Measurements from ENCODE around the gene ZSCAN22.

DNA sequence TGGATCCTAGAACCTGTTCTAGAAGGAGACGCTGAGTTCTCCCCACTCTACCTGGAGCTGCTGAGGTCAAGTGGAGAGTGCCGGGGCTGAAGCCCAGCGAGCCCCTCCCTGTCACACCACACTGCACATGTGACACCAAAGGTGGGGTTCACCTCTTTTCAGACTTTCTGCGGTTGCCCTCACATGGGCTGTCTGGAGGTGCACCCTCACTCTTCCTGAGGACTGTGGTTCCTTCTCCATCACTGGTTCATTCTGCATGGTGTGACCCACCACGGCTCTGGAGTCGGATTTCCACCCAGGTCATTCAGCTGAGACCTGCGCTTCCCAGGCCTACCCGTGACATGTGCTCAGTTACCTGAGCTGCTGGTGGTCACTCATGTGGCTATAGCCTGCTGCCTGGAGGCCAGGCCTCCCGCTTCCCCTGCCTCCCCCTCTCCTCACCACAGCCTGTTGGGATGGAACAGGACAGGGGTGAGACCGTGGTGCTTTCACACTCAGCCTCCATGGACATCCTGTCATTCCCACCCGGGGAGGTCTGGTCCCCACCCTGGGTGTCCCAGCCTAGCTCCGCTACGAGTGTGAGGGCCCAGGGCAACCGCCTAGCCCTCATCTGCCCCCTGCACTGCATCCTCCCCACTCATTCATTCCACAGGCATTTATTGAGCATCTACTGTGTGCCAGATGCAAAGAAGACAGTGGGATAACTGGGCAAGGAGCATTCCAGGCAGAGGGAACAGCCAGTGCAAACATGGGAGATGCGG, 27.1 kb downstream of the ZSCAN22 start:
- TF ChIP-seq, protein P1, sequence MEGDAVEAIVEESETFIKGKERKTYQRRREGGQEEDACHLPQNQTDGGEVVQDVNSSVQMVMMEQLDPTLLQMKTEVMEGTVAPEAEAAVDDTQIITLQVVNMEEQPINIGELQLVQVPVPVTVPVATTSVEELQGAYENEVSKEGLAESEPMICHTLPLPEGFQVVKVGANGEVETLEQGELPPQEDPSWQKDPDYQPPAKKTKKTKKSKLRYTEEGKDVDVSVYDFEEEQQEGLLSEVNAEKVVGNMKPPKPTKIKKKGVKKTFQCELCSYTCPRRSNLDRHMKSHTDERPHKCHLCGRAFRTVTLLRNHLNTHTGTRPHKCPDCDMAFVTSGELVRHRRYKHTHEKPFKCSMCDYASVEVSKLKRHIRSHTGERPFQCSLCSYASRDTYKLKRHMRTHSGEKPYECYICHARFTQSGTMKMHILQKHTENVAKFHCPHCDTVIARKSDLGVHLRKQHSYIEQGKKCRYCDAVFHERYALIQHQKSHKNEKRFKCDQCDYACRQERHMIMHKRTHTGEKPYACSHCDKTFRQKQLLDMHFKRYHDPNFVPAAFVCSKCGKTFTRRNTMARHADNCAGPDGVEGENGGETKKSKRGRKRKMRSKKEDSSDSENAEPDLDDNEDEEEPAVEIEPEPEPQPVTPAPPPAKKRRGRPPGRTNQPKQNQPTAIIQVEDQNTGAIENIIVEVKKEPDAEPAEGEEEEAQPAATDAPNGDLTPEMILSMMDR (IDR thresholded peaks at IDR 0.05; ENCODE audit: extremely low read depth in 1 of 2, insufficient read depth in 1 of 2, low read depth in 1 of 2, low read length in 2 of 2) = no peak
- TF ChIP-seq POLR2A (IDR thresholded peaks at IDR 0.05; ENCODE audit: low read depth, low read length) = no peak
- TF ChIP-seq POLR2AphosphoS5 (IDR thresholded peaks at IDR 0.05; ENCODE audit: insufficient read depth, low read depth, low read length) = no peak
- TF ChIP-seq MAX (IDR thresholded peaks at IDR 0.05; ENCODE audit: insufficient read depth, insufficient read length) = no peak
- TF ChIP-seq EZH2 (IDR thresholded peaks at IDR 0.05; ENCODE audit: borderline replicate concordance, low read depth, low read length, severe bottlenecking) = no peak
- no peak for TF ChIP-seq MYC (IDR thresholded peaks at IDR 0.05; ENCODE audit: low read depth, low read length)
- no peak for TF ChIP-seq GATA2 (IDR thresholded peaks at IDR 0.05; ENCODE audit: insufficient read depth, insufficient read length, low read depth, low read length)
- no peak for TF ChIP-seq FOS (IDR thresholded peaks at IDR 0.05; ENCODE audit: borderline replicate concordance, insufficient read depth, low read length)
- TF ChIP-seq JUN (IDR thresholded peaks at IDR 0.05; ENCODE audit: borderline replicate concordance, insufficient read depth, insufficient read length, low read depth) = no peak
